Measurements from ENCODE around the gene CCDC157. TPM values are rescaled to one million over a fixed set of nuclear protein-coding genes. Genes with fewer than 3 reads are reported as not detected.

CCDC157 gene
- total and polyA plus RNA-seq, 9 of the 15 experiments (the other 6 are each of a cell fraction or from before 2014, with no cell fraction given): 0.04 to 1.3 (median 0.68) TPM

DNA sequence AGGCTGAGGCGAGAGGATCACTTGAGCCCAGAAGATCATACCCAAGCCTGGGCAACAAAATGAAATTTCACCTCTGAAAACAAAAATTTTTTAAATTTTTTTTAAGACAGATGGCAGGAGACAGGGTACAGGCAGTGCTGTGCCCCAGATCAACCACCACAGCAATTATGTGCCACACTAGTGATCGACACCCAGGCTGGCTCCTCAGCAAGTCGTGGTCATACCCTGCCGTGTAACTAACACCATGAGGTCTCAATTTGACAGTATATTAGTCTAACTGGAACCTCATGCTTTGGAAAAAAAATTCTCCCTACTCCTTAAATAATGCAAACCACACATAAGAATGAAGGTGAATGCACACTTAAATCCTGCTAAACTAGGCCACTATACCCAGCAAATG lies 8.4 kb upstream of the CCDC157 start (continued):
- TF ChIP-seq, protein P1, sequence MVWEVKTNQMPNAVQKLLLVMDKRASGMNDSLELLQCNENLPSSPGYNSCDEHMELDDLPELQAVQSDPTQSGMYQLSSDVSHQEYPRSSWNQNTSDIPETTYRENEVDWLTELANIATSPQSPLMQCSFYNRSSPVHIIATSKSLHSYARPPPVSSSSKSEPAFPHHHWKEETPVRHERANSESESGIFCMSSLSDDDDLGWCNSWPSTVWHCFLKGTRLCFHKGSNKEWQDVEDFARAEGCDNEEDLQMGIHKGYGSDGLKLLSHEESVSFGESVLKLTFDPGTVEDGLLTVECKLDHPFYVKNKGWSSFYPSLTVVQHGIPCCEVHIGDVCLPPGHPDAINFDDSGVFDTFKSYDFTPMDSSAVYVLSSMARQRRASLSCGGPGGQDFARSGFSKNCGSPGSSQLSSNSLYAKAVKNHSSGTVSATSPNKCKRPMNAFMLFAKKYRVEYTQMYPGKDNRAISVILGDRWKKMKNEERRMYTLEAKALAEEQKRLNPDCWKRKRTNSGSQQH (CRISPR knock-in tag; IDR thresholded peaks at IDR 0.05): no peak
- TF ChIP-seq TOE1 (IDR thresholded peaks at IDR 0.05; ENCODE audit: borderline replicate concordance) (no peak), TOE1 (CRISPR knock-in tag; IDR thresholded peaks at IDR 0.05; ENCODE audit: borderline replicate concordance, low read depth) (no peak)

DNA sequence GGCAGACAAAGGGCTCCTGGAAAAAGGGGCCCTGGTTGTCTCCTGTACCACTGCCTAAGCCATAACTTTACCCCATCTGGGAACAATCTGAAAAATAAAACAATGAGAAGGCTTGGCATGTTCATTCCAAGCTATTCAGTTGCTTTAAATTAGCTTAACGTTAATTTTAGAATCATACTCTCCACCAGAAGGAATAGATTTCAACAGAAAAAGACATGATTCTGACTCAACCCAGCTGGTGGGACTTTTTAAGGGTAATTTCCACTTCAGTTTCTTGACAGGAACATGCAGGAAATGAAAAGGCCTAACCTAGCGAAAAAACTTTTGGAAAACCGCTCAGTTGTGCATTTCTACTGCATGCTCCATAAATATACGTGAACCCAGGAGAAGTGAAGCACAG lies 8.0 kb upstream of the CCDC157 start:
- BruUV-seq (replicated peaks): no TSS peak
- Histone ChIP-seq H3K4me3 (no peak overlapping the region), H3K9me1 (ENCODE audit: control insufficient read depth, insufficient read depth, low read length) (no peaks in the 10 kb centered on the region), H3K4me2 (ENCODE audit: insufficient read depth, low read length) (no peak overlapping the region), H3K9ac (ENCODE audit: insufficient read depth in 1 of 2, low read depth in 2 of 2, low read length in 2 of 2) (no peak overlapping the region), H4K20me1 (replicated peaks; ENCODE audit: control insufficient read depth, insufficient read depth, low read length) (no peaks in the 10 kb centered on the region; the same call in 1 of the 2 replicates), H3K27ac (ENCODE audit: extremely low read depth, low read depth, low read length) (no peak overlapping the region), H3K36me3 (ENCODE audit: control insufficient read depth, insufficient read depth, low read length) (peaks cover 89% of the 10 kb centered on the region), H3K9me3 (replicated peaks; ENCODE audit: control insufficient read depth, insufficient read depth, low read depth, low read length) (no peaks in the 10 kb centered on the region), H3K79me2 (ENCODE audit: control insufficient read depth, insufficient read depth, low read length) (peaks cover 49% of the 10 kb centered on the region), H2AFZ (ENCODE audit: low read depth, low read length) (no peak overlapping the region), H3K27me3 (ENCODE audit: control insufficient read depth in 2 of 2, insufficient read depth in 2 of 2, low read length in 2 of 2) (no peaks in the 10 kb centered on the region), H3K4me1 (replicated peaks in 1 of 2; ENCODE audit: control insufficient read depth in 2 of 2, insufficient read depth in 2 of 2, low read length in 2 of 2) (no peaks in the 10 kb centered on the region; a peak in 1 of 5 replicates)
- ChIA-PET CTCF (ENCODE audit: low intra/inter-chr PET ratio) (no interaction called here), POLR2A (no interaction called here)
- DNase-seq (ENCODE audit: extremely low read depth in 1 of 4, low spot score in 3 of 4) (no peak), ATAC-seq (no peak), FAIRE-seq (no peak)
- intact Hi-C loops (cut with micrococcal nuclease) (no loop called here), in situ Hi-C loops (cut with MboI) (no loop called here)
- 92% methylated on average over 4 of the region's 4 CpGs for WGBS (ENCODE audit: insufficient coverage, low coverage, missing lambda C conversion rate)
- TF ChIP-seq PCBP2 (IDR thresholded peaks at IDR 0.05; ENCODE audit: low read depth, low read length, poor library complexity, severe bottlenecking) (no peak), HNRNPL (IDR thresholded peaks at IDR 0.05; ENCODE audit: low read depth, low read length) (no peak), SREBF1 (IDR thresholded peaks at IDR 0.05; ENCODE audit: borderline replicate concordance, low read depth, low read length) (no peak), ZNF696 (CRISPR knock-in tag; conservative IDR thresholded peaks at IDR 0.05) (no peak), MYC (IDR thresholded peaks at IDR 0.05; ENCODE audit: low read depth, low read length) (no peak), MYC (CRISPR knock-in tag; IDR thresholded peaks at IDR 0.05; ENCODE audit: borderline replicate concordance, low read depth) (no peak)
